GM23248 (cell line): ENCODE measurements around the gene AQP10. TPM values are rescaled to one million over a fixed set of nuclear protein-coding genes. Genes with fewer than 3 reads are reported as not detected.
A peak's percentile ranks its signal among the peaks of the same experiment; 100 is the strongest.
"Not testable (repeated sequence)": the region's sequence is repeated elsewhere in the genome, so short reads cannot be mapped to it uniquely, and the experiment has no call there.

ENCODE experiments used
- DNase-seq: peaks from one replicate; pipeline ENCODE4 v3.0.0-alpha.2; 2015
- H2AFZ ChIP-seq: fragments of 200-600 bp; sonication (generic); 2 replicates; pipeline ENCODE4 v1.6.1; 2016; ENCODE audit warnings: antibody characterized with exemption
- H3F3A ChIP-seq: fragments of 200-600 bp; sonication (generic); 2 replicates; pipeline ENCODE4 v1.6.1; 2016; ENCODE audit warnings: mild to moderate bottlenecking, antibody characterized with exemption, mixed run types; ENCODE audit not compliant: insufficient read depth
- H3K27ac ChIP-seq: fragments of 200-600 bp; sonication (generic); 2 replicates; pipeline ENCODE4 v1.5.1; 2016; ENCODE audit warnings: mild to moderate bottlenecking
- H3K27me3 ChIP-seq: fragments of 200-600 bp; sonication (generic); replicated peaks from 2 replicates; pipeline ENCODE4 v1.6.1; 2016; ENCODE audit warnings: mild to moderate bottlenecking; ENCODE audit not compliant: insufficient read depth
- H3K36me3 ChIP-seq: fragments of 200-600 bp; sonication (generic); 2 replicates; pipeline ENCODE4 v1.6.1; 2016; ENCODE audit warnings: low read depth, mild to moderate bottlenecking
- H3K4me1 ChIP-seq: fragments of 200-600 bp; sonication (generic); 2 replicates; pipeline ENCODE4 v1.6.1; 2016; ENCODE audit warnings: mild to moderate bottlenecking; ENCODE audit not compliant: insufficient read depth
- H3K4me2 ChIP-seq: fragments of 200-600 bp; sonication (generic); one replicate; pipeline ENCODE4 v1.6.1; 2016; ENCODE audit warnings: mild to moderate bottlenecking; ENCODE audit not compliant: unreplicated experiment
- H3K4me3 ChIP-seq: fragments of 200-600 bp; sonication (generic); 2 replicates; pipeline ENCODE4 v1.5.1; 2016; ENCODE audit warnings: mild to moderate bottlenecking
- H3K79me2 ChIP-seq: fragments of 200-600 bp; sonication (generic); 2 replicates; pipeline ENCODE4 v1.6.1; 2016; ENCODE audit warnings: mild to moderate bottlenecking; ENCODE audit not compliant: insufficient read depth
- H3K9ac ChIP-seq: fragments of 200-600 bp; sonication (generic); 2 replicates; pipeline ENCODE4 v1.6.1; 2016; ENCODE audit warnings: mild to moderate bottlenecking
- H3K9me2 ChIP-seq: fragments of 200-600 bp; sonication (generic); 2 replicates; pipeline ENCODE4 v1.6.1; 2016; ENCODE audit warnings: mixed run types, mild to moderate bottlenecking, moderate library complexity; ENCODE audit not compliant: insufficient read depth
- H3K9me3 ChIP-seq: fragments of 200-600 bp; sonication (generic); one replicate; pipeline ENCODE4 v1.6.1; 2017; ENCODE audit warnings: low read depth
- H4K20me1 ChIP-seq: fragments of 200-600 bp; sonication (generic); 2 replicates; pipeline ENCODE4 v1.6.0; 2016; ENCODE audit not compliant: insufficient read depth
- EZH2 ChIP-seq: fragments of 200-600 bp; sonication (generic); IDR thresholded peaks from 2 replicates; pipeline ENCODE4 v1.6.1; 2018; ENCODE audit warnings: antibody characterized with exemption, mild to moderate bottlenecking; ENCODE audit not compliant: insufficient read depth, poor library complexity, severe bottlenecking
- EZH2phosphoT487 ChIP-seq: fragments of 200-600 bp; sonication (generic); IDR thresholded peaks from 2 replicates; pipeline ENCODE4 v1.6.1; 2018; ENCODE audit warnings: antibody characterized with exemption, moderate library complexity, mild to moderate bottlenecking, low read depth; ENCODE audit not compliant: insufficient read depth
- WGBS, 2 experiments: methylation state at CpG; one replicate each; pipeline ENCODE4 v1.1.6; 2015 to 2017; ENCODE audit warnings: low lambda C conversion rate in 2 of 2, low coverage in 1 of 2; ENCODE audit errors: missing lambda C conversion rate in 2 of 2; 5-methylcytosine and 5-hydroxymethylcytosine counted together
- in situ Hi-C: fragments of 300-500 bp; cut with MboI; formaldehyde crosslinking; loops from 2 replicates; pipeline ENCODE4 v1.15.0; 2020
- polyA plus RNA-seq: library from polyadenylated mRNA; unstranded; fragments of >200 nt; fragmentation: Nextera tagmentation; extraction: Ambion mirVana; gene quantifications from 2 replicates; pipeline ENCODE4 v1.2.1, GENCODE V29; 2016
- total RNA-seq: library from RNA; depleted of rRNA; stranded (reverse); fragments of >200 nt; shearing (Covaris generic); gene quantifications from 2 replicates; pipeline ENCODE4 v1.2.3, GENCODE V29; 2014

The AQP10 gene
- total and polyA plus RNA-seq, 2 experiments from 2014 or later = not detected

DNA sequence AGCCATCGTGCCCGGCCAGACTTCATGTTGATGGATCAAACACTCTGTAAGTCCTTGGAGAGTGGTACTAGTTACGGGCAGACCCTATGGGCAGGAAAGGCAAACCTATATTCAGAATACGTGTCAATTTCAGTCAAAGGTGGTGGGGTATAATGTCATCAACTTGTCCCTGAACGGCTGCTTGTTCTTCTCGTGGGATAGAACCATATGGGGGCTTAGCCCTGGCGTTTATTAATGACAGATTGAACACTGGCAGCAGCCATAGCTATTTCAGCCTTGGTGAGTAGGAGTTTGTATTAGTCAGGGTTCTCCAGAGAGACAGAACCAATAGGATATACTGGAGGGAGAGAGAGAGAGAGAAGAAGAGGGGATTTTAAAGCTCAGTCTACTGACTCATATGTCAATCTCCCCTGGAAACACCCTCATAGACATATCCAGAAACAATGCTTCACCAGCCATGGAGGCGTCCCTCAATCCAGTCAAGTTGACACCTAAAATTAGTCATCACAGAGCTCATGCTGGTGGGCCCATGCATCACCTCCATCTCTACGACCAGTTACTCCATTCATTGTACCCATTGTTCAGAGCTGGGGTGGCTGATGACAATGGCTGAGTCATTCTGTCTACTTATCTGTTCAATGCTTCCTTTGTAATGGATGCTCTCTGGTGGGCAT, 16.1 kb upstream of the AQP10 start:
- H4K20me1 ChIP-seq = no peaks in the 10 kb centered on the region
- WGBS, 2 experiments = 35% methylated on average over 9 of the region's 9 CpGs
- no peak overlapping the region for H2AFZ ChIP-seq
- peak overlapping the region; percentile 20 for H3K4me2 ChIP-seq
- TF ChIP-seq EZH2 = no peak
- no peak for TF ChIP-seq EZH2phosphoT487
- peaks cover 30% of the 10 kb centered on the region for H3K4me1 ChIP-seq
- no peaks in the 10 kb centered on the region for H3K9me2 ChIP-seq
- in situ Hi-C loops = no loop called here
- peak; percentile 74 for DNase-seq
- H3K9ac ChIP-seq = no peak overlapping the region
- peaks cover 28% of the 10 kb centered on the region for H3F3A ChIP-seq
- H3K79me2 ChIP-seq = no peaks in the 10 kb centered on the region
- H3K4me3 ChIP-seq = no peak overlapping the region
- no peak overlapping the region for H3K27ac ChIP-seq
- no peaks in the 10 kb centered on the region for H3K9me3 ChIP-seq
- no peaks in the 10 kb centered on the region for H3K27me3 ChIP-seq
- H3K36me3 ChIP-seq = no peaks in the 10 kb centered on the region

DNA sequence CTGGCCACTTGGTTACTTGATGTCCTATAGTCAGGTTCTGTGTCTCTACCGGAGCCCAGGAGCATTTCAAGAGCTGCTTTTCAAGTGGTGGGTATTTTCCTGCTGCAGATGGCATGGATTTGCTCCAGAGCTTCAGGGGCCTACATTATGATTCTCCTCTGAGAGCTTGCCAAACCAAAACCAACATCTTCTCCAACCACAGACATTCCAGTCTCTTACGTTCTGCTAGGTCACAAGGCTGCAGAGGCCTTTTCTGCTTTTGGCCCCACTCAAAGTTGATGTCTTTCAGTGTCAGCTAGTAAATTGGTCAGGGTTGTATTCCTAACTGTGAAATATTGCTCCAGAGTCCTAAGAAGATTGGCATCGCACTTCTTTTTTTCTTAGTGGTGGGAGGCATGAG, 14.7 kb upstream of the AQP10 start:
- no peaks in the 10 kb centered on the region for H3K36me3 ChIP-seq
- in situ Hi-C loops = no loop called here
- H3K27me3 ChIP-seq = no peaks in the 10 kb centered on the region
- H3F3A ChIP-seq = peaks cover 28% of the 10 kb centered on the region
- H4K20me1 ChIP-seq = no peaks in the 10 kb centered on the region
- H3K9ac ChIP-seq = no peak overlapping the region
- peak overlapping the region; percentile 26 for H3K4me2 ChIP-seq
- H3K4me3 ChIP-seq = no peak overlapping the region
- H3K79me2 ChIP-seq = no peaks in the 10 kb centered on the region
- peaks cover 30% of the 10 kb centered on the region for H3K4me1 ChIP-seq
- TF ChIP-seq EZH2 (no peak), EZH2phosphoT487 (no peak)
- no peaks in the 10 kb centered on the region for H3K9me3 ChIP-seq
- H3K9me2 ChIP-seq = no peaks in the 10 kb centered on the region
- peak; percentile 82 for DNase-seq
- 61 to 70% methylated on average over 3 of the region's 3 CpGs for WGBS, 2 experiments
- peak overlapping the region; percentile 35; the same call in 1 of the 2 replicates for H3K27ac ChIP-seq
- H2AFZ ChIP-seq = no peak overlapping the region

DNA sequence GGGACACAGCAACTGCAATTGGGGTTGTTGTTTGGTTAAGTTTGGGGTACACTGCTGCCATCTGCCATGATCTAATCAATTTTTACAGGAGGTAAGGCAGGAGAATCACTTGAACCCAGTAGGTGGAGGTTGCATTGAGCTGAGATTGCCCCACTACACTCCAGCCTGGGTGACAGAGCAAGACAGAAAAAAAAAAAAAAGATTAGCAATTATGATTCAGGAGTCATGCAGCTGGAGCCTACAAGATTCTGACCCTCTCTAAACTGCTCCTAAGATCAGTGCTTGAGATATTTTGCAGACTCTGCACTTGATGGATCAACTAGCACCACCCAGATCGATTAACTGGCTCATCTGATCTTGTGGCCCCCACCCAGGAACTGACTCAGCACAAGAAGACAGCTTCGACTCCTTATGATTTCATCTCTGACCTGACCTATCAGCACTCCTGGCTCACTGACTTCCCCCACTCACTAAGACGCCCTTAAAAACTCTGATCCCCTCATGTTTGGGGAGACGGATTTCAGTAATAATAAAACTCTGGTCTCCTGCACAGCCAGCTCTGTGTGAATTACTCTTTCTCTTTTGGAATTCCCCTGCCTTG, 13.1 kb upstream of the AQP10 start:
- H3K79me2 ChIP-seq, H4K20me1 ChIP-seq, H2AFZ ChIP-seq, H3K9me3 ChIP-seq, H3K4me3 ChIP-seq, H3K27ac ChIP-seq, H3K4me2 ChIP-seq, H3K27me3 ChIP-seq, in situ Hi-C loops, H3K9ac ChIP-seq, H3K9me2 ChIP-seq, H3K36me3 ChIP-seq: not testable (repeated sequence)
- 24 to 27% methylated on average over 4 of the region's 4 CpGs for WGBS, 2 experiments
- Histone ChIP-seq H3K4me1 (peaks cover 30% of the 10 kb centered on the region), H3F3A (peaks cover 28% of the 10 kb centered on the region)
- peak; percentile 51 for DNase-seq

DNA sequence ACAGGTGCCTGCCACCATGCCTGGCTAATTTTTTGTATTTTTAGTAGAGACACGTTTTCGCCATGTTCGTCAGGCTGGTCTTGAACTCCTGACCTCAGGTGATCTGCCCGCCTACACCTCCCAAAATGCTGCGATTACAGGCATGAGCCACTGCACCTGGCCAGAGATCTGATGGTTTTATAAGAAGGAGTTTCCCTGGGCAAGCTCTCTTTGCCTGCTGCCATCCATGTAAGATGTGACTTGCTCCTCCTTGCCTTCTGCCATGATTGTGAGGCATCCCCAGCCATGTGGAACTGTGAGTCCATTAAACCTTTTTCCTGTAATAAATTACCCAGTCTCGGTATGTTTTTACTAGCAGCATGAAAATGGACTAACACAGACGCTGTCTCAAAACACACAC, 11.8 kb upstream of the AQP10 start:
- H4K20me1 ChIP-seq, H3K9me2 ChIP-seq, H3K79me2 ChIP-seq, H3K27ac ChIP-seq, DNase-seq, H2AFZ ChIP-seq, H3K9me3 ChIP-seq, H3K36me3 ChIP-seq, in situ Hi-C loops, H3K27me3 ChIP-seq, H3K9ac ChIP-seq, H3K4me2 ChIP-seq, H3K4me3 ChIP-seq: not testable (repeated sequence)
- H3K4me1 ChIP-seq = peaks cover 30% of the 10 kb centered on the region
- 50 to 52% methylated on average over 7 of the region's 7 CpGs for WGBS, 2 experiments
- peaks cover 28% of the 10 kb centered on the region for H3F3A ChIP-seq

DNA sequence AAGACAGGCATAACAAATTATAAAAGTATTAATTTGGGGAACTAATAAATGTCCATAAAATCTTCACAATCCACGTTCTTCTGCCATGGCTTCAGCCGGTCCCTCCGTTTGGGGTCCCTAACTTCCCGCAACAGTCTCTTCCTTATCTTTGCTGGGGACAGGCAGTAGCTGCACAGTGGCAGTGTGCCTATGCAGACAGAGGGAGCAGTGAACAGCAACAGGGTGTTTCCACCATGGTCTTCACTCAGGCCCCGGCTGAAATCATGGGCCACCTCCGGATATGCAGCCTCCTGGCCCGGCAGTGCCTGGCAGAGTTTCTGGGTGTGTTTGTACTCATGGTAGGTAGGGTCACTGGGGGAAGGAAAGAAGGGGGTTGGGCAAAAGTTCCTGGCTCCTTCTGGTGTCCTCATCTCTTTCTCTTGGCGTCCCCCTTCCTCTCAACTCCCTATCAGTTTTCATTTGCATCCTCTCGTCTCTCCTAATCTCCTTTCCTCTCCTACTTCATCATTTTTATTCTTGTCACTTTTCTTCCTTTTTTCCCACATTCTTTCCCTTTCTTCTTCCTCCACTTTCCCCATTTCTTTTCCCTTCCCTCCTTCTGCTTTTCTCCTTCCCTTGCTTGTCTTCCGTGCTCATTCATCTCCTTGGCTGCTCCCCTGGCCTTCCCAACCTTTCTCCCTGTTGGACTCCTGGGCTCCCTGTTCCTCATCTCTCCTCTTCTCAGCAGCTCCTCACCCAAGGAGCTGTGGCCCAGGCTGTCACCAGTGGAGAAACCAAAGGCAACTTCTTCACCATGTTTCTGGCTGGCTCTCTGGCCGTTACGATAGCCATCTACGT, 8.4 kb upstream of the AQP10 start:
- WGBS, 2 experiments = 61 to 65% methylated on average over 11 to 13 of the region's 13 CpGs
- H3K79me2 ChIP-seq, H3F3A ChIP-seq, H2AFZ ChIP-seq, DNase-seq, in situ Hi-C loops, H3K4me3 ChIP-seq, H3K9ac ChIP-seq, H3K4me1 ChIP-seq, H3K27me3 ChIP-seq, H4K20me1 ChIP-seq, H3K9me3 ChIP-seq, H3K9me2 ChIP-seq, H3K36me3 ChIP-seq, H3K4me2 ChIP-seq, H3K27ac ChIP-seq: not testable (repeated sequence)
